Stimulated activated CD4-positive, alpha-beta T cell treated with anti-CD3 and anti-CD28 coated beads, Interleukin-2, amount 100 ng/mL, for 24 hours (primary cell): ENCODE results near the gene NAA40.

Experiments
- DNase-seq, 2 donors: peaks; one replicate each; pipeline ENCODE4 v3.0.0-alpha.2; 2020

Gene NAA40

GRCh38 chr11:63993100-63993499 lies 54.3 kb downstream of the NAA40 start:
- no peak for DNase-seq

DNA sequence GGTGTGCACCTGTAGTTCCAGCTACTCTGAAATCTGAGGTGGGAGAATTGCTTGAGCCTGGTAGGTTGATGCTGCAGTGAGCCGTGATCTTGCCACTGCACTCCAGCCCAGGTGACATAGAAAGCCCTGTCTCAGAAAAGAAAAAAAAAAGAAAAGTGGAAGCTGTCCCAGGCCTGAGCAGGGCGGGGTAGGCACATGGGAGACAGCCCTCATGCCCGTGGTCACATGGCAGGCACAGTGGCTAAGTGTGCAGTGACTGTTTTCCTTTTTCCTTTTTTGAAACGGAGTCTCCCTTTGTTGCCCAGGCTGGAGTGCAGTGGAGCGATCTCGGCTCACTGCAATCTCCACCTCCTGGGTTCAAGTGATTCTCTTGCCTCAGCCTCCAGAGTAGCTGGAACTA lies 55.2 kb downstream of the NAA40 start:
- DNase-seq = no peak

DNA sequence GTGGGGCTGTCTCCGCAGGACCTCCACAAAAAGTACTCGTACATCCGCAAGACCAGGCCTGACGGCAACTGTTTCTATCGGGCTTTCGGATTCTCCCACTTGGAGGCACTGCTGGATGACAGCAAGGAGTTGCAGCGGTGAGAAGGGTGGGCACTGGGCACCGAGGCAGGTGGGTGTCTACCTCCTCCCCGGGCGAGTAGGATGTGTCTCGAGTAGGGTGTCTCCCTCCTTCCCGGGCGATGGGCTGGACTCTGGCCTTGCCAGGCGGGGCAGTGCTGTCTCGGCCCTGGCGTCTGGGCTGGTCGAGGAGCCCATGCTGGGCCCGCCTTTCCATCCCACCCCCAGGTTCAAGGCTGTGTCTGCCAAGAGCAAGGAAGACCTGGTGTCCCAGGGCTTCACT lies 57.7 kb downstream of the NAA40 start:
- DNase-seq = no peak

DNA sequence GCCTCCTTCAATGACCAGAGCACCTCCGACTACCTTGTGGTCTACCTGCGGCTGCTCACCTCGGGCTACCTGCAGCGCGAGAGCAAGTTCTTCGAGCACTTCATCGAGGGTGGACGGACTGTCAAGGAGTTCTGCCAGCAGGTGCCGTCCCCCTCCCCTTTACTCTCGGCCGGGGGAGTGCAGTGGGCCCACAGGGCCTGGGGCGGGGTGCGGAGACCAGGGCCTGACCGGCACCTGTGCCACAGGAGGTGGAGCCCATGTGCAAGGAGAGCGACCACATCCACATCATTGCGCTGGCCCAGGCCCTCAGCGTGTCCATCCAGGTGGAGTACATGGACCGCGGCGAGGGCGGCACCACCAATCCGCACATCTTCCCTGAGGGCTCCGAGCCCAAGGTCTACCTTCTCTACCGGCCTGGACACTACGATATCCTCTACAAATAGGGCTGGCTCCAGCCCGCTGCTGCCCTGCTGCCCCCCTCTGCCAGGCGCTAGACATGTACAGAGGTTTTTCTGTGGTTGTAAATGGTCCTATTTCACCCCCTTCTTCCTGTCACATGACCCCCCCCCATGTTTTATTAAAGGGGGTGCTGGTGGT lies 58.4 kb downstream of the NAA40 start:
- DNase-seq = no peak

GRCh38 chr11:63997801-63998337 lies 59.1 kb downstream of the NAA40 start:
- no peak for DNase-seq

- DNase-seq = no peak
Observed at GRCh38 chr11:63998558-63999348, 60.0 kb downstream of the NAA40 start.

- peak; percentile 68 to 75 for DNase-seq
Observed at GRCh38 chr11:63999349-64000025, 60.7 kb downstream of the NAA40 start.

DNA sequence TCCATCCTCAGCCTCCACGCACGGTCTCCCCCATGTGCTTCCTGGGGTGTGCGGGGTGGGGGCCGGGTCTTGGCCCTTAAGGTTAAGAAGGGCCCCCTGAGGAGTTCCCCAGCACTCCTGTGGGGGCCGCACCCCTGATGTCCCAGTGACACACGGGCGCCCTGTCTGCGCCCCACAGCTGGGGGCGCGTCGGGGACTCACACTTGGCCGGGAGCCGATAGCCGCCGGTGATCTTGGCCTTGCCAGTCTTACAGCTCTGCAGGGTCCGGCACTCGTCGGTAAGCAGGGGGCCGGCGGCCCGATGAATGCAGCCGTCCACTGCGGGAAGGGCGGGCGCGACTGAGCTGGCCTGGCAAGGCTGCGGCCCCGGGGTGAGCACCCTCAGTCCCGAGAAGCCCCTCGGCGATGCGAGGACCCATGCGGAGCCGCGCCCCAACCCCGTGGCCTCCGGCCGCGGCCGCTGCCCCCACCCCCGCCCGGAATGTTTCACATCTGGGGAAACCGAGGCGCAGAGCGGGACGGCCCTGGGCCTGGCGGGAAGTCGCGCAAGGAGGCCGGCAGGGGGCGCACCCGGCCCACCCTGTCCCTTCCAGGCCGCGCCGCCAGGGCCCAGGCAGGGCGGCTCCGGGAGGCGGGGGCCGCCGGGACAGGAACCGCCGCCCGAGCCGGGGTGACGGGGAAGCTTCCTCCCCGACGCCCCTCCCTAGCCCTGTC lies 61.4 kb downstream of the NAA40 start:
- DNase-seq = peak; percentile 76 to 80

GRCh38 chr11:64000740-64001483 lies 62.1 kb downstream of the NAA40 start:
- no peak for DNase-seq

- no peak for DNase-seq
Observed at GRCh38 chr11:64001484-64002420, 63.0 kb downstream of the NAA40 start.

- DNase-seq = no peak
Observed at GRCh38 chr11:64003807-64004589, 65.2 kb downstream of the NAA40 start.

GRCh38 chr11:64004590-64004984 lies 65.8 kb downstream of the NAA40 start:
- no peak for DNase-seq

DNA sequence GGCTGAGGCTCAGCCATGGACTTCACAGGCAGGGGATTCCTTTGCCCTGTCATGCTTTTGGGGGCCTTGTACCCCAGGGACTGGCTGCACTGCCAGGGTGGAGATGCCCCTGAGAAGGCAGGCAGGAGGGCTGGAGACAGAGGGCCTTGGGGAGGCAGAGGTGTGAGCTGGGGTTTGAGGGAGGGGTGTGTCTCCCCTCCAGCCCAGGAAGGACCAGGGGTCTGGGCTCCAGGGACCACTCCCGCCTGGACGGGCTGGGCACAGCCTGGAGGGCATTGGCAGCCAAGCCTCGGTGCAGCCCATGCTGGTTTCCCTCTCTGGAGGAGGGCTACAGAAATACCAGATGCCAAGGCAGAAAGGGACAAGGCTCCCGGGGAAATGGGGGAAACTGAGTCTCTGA lies 66.9 kb downstream of the NAA40 start:
- DNase-seq = no peak

DNA sequence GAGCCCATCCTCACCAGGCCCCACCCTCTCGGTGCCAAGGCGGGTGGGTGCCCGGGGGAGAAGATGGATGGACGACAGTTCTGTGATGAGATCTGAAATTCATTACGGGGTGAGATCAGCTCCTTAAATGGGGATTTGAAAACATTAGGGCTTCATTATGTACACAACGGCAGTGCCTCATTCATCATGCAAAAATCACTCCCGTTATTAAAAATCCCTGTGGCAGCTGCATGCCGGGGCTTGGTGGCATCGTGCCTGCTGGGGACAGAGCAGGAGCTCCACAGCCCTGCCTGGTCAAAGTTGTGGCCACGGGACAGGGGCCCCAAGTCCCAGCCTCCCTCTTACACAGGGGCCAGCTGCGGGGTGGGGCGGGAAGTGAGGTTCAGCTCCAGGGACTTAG lies 67.6 kb downstream of the NAA40 start:
- DNase-seq = no peak
